WTC11 (cell line): ENCODE results near the gene RNF113B. TPM values are rescaled to one million over a fixed set of nuclear protein-coding genes. Genes with fewer than 3 reads are reported as not detected.
A peak's percentile ranks its signal among the peaks of the same experiment; 100 is the strongest.

Experiments used
- ATAC-seq: fragments of 200-7000 bp; cut with Tn5 transposase; 2 replicates; pipeline ENCODE4 v1.10.0; 2021; ENCODE audit warnings: mild to moderate bottlenecking, moderate library complexity
- CTCF ChIA-PET: fragments of 300-600 bp; sonication (Branson Sonifier 250); formaldehyde crosslinking; loops from one replicate; lab custom pipeline; 2021; ENCODE audit warnings: antibody characterized with exemption; lab: Charles Lee
- POLR2A ChIA-PET: fragments of 350-600 bp; sonication (Branson Sonifier 250); formaldehyde crosslinking; loops from one replicate; lab custom pipeline; 2021; ENCODE audit warnings: antibody characterized with exemption; lab: Charles Lee
- DNase-seq: peaks from one replicate; pipeline ENCODE4 v3.0.0; 2021; ENCODE audit warnings: low spot score
- H3K27ac Mint-ChIP-seq: 2 replicates; pipeline ENCODE4 v1.8.0; 2021; ENCODE audit warnings: mixed read lengths
- H3K27me3 Mint-ChIP-seq: 2 replicates; pipeline ENCODE4 v1.8.0; 2021; ENCODE audit warnings: low read depth, mild to moderate bottlenecking, moderate library complexity, mixed read lengths
- H3K36me3 Mint-ChIP-seq: 2 replicates; pipeline ENCODE4 v1.8.0; 2021; ENCODE audit warnings: mixed read lengths
- H3K4me1 Mint-ChIP-seq: 2 replicates; pipeline ENCODE4 v1.8.0; 2022; ENCODE audit warnings: mixed read lengths
- H3K4me3 Mint-ChIP-seq: 2 replicates; pipeline ENCODE4 v1.8.0; 2021; ENCODE audit warnings: mild to moderate bottlenecking, moderate library complexity, mixed read lengths
- H3K9me3 Mint-ChIP-seq: 2 replicates; pipeline ENCODE4 v1.8.0; 2021; ENCODE audit warnings: mixed read lengths
- AFF4 ChIP-seq: sonication (generic); formaldehyde crosslinking; IDR thresholded peaks from 2 replicates; pipeline ENCODE4 v1.8.1; 2023; ENCODE audit warnings: mild to moderate bottlenecking, missing genetic modification reagents, borderline replicate concordance
- ATF1 ChIP-seq: sonication (generic); formaldehyde crosslinking; IDR thresholded peaks from 2 replicates; pipeline ENCODE4 v1.8.1; 2023; ENCODE audit warnings: mild to moderate bottlenecking, moderate library complexity, missing genetic modification reagents
- ELF4 ChIP-seq: sonication (generic); formaldehyde crosslinking; IDR thresholded peaks from 2 replicates; pipeline ENCODE4 v1.8.1; 2022; ENCODE audit warnings: low read depth, mild to moderate bottlenecking, moderate library complexity, missing genetic modification reagents
- IRF2 ChIP-seq: sonication (generic); formaldehyde crosslinking; IDR thresholded peaks from 2 replicates; pipeline ENCODE4 v1.8.0; 2022; ENCODE audit warnings: low read depth, missing genetic modification reagents, borderline replicate concordance
- NFE2L1 ChIP-seq: sonication (generic); formaldehyde crosslinking; IDR thresholded peaks from 2 replicates; pipeline ENCODE4 v1.8.1; 2023; ENCODE audit warnings: missing genetic modification reagents
- NFYB ChIP-seq: sonication (generic); formaldehyde crosslinking; conservative IDR thresholded peaks from 2 replicates; pipeline ENCODE4 v1.8.0; 2022; ENCODE audit warnings: low read depth, missing genetic modification reagents
- RORB ChIP-seq: fragments of 250-450 bp; sonication (Bioruptor Pico); IDR thresholded peaks from 2 replicates; pipeline ENCODE4 v1.9.0; 2021; ENCODE audit warnings: mild to moderate bottlenecking
- TCF7 ChIP-seq: sonication (generic); formaldehyde crosslinking; IDR thresholded peaks from 2 replicates; pipeline ENCODE4 v1.8.0; 2022; ENCODE audit warnings: mild to moderate bottlenecking, low read depth, missing genetic modification reagents, moderate library complexity
- TEAD4 ChIP-seq: sonication (generic); formaldehyde crosslinking; IDR thresholded peaks from 2 replicates; pipeline ENCODE4 v1.8.0; 2022; ENCODE audit warnings: mild to moderate bottlenecking, missing genetic modification reagents
- ZNF219 ChIP-seq: sonication (generic); formaldehyde crosslinking; IDR thresholded peaks from 2 replicates; pipeline ENCODE4 v1.8.0; 2023; ENCODE audit warnings: missing genetic modification reagents, mild to moderate bottlenecking, borderline replicate concordance
- ZNF232 ChIP-seq: sonication (generic); formaldehyde crosslinking; IDR thresholded peaks from 2 replicates; pipeline ENCODE4 v1.8.0; 2022; ENCODE audit warnings: mild to moderate bottlenecking, missing genetic modification reagents
- ZNF263 ChIP-seq: sonication (generic); formaldehyde crosslinking; IDR thresholded peaks from 2 replicates; pipeline ENCODE4 v1.8.1; 2022; ENCODE audit warnings: low read depth, mild to moderate bottlenecking, moderate library complexity, missing genetic modification reagents
- ZNF317 ChIP-seq: sonication (generic); formaldehyde crosslinking; IDR thresholded peaks from 2 replicates; pipeline ENCODE4 v1.8.1; 2023; ENCODE audit warnings: low read depth, mild to moderate bottlenecking, moderate library complexity, missing genetic modification reagents, borderline replicate concordance
- ZNF416 ChIP-seq: fragments of 250-450 bp; sonication (Bioruptor Pico); IDR thresholded peaks from 2 replicates; pipeline ENCODE4 v1.9.0; 2021; ENCODE audit warnings: mild to moderate bottlenecking, inconsistent platforms
- ZNF423 ChIP-seq: fragments of 250-450 bp; sonication (Bioruptor Pico); IDR thresholded peaks from 2 replicates; pipeline ENCODE4 v2.1.2; 2022; ENCODE audit warnings: mild to moderate bottlenecking, moderate library complexity
- ZNF671 ChIP-seq: fragments of 250-450 bp; sonication (Bioruptor Pico); IDR thresholded peaks from 2 replicates; pipeline ENCODE4 v1.8.0; 2021; ENCODE audit warnings: mild to moderate bottlenecking
- total RNA-seq: library from RNA; stranded (reverse); gene quantifications from 3 replicates; pipeline ENCODE4 v1.2.3, GENCODE V29; 2021
- TF ChIP-seq, protein P1 (sequence below): sonication (generic); formaldehyde crosslinking; IDR thresholded peaks from 2 replicates; pipeline ENCODE4 v1.8.1; 2022; ENCODE audit warnings: mild to moderate bottlenecking, moderate library complexity, missing genetic modification reagents
- TF ChIP-seq, protein P2 (sequence below): sonication (generic); formaldehyde crosslinking; conservative IDR thresholded peaks from 2 replicates; pipeline ENCODE4 v1.8.1; 2023; ENCODE audit warnings: mild to moderate bottlenecking, low read depth, missing genetic modification reagents, moderate library complexity
- TF ChIP-seq, protein P3 (sequence below): fragments of 250-450 bp; sonication (Bioruptor Pico); IDR thresholded peaks from 2 replicates; pipeline ENCODE4 v1.8.0; 2021; ENCODE audit warnings: mild to moderate bottlenecking
- TF ChIP-seq, protein P4 (sequence below): fragments of 250-450 bp; sonication (Bioruptor Pico); conservative IDR thresholded peaks from 2 replicates; pipeline ENCODE4 v1.9.0; 2021; ENCODE audit warnings: mild to moderate bottlenecking

The RNF113B gene
- total RNA-seq, 1 experiment from 2014 or later: not detected

- no peak for TF ChIP-seq NFE2L1 (CRISPR knock-in tag)
- no peak for TF ChIP-seq ZNF423
- TF ChIP-seq ZNF671 (CRISPR knock-in tag): no peak
- no peak for TF ChIP-seq ELF4 (CRISPR knock-in tag)
- TF ChIP-seq ATF1: no peak
- no peak for TF ChIP-seq RORB
- TF ChIP-seq TCF7 (CRISPR knock-in tag): no peak
- TF ChIP-seq, protein P1, sequence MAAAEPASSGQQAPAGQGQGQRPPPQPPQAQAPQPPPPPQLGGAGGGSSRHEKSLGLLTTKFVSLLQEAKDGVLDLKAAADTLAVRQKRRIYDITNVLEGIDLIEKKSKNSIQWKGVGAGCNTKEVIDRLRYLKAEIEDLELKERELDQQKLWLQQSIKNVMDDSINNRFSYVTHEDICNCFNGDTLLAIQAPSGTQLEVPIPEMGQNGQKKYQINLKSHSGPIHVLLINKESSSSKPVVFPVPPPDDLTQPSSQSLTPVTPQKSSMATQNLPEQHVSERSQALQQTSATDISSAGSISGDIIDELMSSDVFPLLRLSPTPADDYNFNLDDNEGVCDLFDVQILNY (CRISPR knock-in tag): no peak
- TF ChIP-seq, all 79 proteins: peak for 0
These were observed 37.6 kb upstream of the RNF113B start (continued) for GRCh38 chr13:98214707-98215106.

- TF ChIP-seq NFE2L1 (CRISPR knock-in tag): no peak
- TF ChIP-seq, protein P2, sequence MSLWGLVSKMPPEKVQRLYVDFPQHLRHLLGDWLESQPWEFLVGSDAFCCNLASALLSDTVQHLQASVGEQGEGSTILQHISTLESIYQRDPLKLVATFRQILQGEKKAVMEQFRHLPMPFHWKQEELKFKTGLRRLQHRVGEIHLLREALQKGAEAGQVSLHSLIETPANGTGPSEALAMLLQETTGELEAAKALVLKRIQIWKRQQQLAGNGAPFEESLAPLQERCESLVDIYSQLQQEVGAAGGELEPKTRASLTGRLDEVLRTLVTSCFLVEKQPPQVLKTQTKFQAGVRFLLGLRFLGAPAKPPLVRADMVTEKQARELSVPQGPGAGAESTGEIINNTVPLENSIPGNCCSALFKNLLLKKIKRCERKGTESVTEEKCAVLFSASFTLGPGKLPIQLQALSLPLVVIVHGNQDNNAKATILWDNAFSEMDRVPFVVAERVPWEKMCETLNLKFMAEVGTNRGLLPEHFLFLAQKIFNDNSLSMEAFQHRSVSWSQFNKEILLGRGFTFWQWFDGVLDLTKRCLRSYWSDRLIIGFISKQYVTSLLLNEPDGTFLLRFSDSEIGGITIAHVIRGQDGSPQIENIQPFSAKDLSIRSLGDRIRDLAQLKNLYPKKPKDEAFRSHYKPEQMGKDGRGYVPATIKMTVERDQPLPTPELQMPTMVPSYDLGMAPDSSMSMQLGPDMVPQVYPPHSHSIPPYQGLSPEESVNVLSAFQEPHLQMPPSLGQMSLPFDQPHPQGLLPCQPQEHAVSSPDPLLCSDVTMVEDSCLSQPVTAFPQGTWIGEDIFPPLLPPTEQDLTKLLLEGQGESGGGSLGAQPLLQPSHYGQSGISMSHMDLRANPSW: no peak
- TF ChIP-seq ZNF263: no peak
- no peak for TF ChIP-seq ZNF219 (CRISPR knock-in tag)
- TF ChIP-seq, protein P3, sequence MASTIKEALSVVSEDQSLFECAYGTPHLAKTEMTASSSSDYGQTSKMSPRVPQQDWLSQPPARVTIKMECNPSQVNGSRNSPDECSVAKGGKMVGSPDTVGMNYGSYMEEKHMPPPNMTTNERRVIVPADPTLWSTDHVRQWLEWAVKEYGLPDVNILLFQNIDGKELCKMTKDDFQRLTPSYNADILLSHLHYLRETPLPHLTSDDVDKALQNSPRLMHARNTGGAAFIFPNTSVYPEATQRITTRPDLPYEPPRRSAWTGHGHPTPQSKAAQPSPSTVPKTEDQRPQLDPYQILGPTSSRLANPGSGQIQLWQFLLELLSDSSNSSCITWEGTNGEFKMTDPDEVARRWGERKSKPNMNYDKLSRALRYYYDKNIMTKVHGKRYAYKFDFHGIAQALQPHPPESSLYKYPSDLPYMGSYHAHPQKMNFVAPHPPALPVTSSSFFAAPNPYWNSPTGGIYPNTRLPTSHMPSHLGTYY (CRISPR knock-in tag): no peak
- no peak for TF ChIP-seq ZNF232 (CRISPR knock-in tag)
- no peak for TF ChIP-seq ELF4 (CRISPR knock-in tag)
- TF ChIP-seq, protein P4, sequence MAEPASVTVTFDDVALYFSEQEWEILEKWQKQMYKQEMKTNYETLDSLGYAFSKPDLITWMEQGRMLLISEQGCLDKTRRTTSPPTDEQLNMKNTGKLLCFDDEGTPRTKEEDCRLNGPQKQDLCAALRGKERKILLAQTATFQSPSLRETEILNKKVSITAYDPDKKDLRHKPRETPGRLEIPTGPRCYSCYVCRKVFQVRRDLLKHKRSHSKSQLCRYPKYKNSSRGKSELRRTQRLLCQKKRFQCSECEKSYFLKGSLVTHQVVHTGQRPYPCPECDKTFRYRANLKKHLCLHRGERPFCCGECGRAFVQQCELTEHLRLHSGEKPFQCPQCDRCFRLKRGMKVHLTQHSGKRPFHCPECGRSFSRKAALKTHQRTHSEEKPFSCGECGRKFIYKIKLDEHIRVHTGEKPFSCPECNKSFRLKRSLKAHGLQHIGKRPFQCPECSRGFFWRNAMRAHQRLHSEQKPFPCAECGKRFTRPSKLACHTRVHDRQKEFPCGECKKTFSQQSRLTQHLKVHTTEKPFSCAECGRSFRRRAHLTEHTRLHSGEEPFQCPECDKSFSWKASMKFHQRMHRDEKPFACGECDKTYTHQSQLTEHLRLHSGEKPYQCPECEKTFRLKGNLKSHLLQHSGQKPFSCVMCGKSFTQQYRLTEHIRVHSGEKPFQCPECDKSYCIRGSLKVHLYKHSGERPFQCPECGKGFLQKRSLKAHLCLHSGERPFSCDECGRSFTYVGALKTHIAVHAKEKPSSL (CRISPR knock-in tag): no peak
- no peak for TF ChIP-seq TEAD4 (CRISPR knock-in tag)
- TF ChIP-seq NFYB (CRISPR knock-in tag): no peak
- TF ChIP-seq ZNF416: no peak
- no peak for TF ChIP-seq ZNF317 (CRISPR knock-in tag)
- TF ChIP-seq IRF2 (CRISPR knock-in tag): no peak
- TF ChIP-seq ATF1: no peak
- TF ChIP-seq AFF4 (CRISPR knock-in tag): no peak
- H3K36me3 Mint-ChIP-seq: peaks cover 29% of the 10 kb centered on the region
- POLR2A ChIA-PET: no interaction called here
- peaks cover 18% of the 10 kb centered on the region for H3K9me3 Mint-ChIP-seq
- H3K4me3 Mint-ChIP-seq: no peak overlapping the region
- H3K27me3 Mint-ChIP-seq: no peaks in the 10 kb centered on the region
- ATAC-seq (peak; percentile 39), DNase-seq (peak; percentile 16)
- H3K27ac Mint-ChIP-seq: peak overlapping the region; percentile 71
- peaks cover 44% of the 10 kb centered on the region for H3K4me1 Mint-ChIP-seq
- CTCF ChIA-PET: no interaction called here
These were observed 37.1 kb upstream of the RNF113B start for GRCh38 chr13:98214008-98214643.
